ENCODE measurements around the gene CXCL6. TPM values are rescaled to one million over a fixed set of nuclear protein-coding genes. Genes with fewer than 3 reads are reported as not detected.

Gene CXCL6
- total RNA-seq, 1 donor from 2014 or later: 16.7 TPM

GRCh38 chr4:73850261-73850970 lies 13.9 kb downstream of the CXCL6 start:
- H3K9ac ChIP-seq (ENCODE audit: low read length): no peak overlapping the region
- Mint-ChIP-seq H3K27me3 (ENCODE audit: low read depth, unreplicated experiment) (no peaks in the 10 kb centered on the region), H3K27ac (ENCODE audit: unreplicated experiment) (no peak overlapping the region), H3K4me3 (ENCODE audit: unreplicated experiment) (no peak overlapping the region), H3K9me3 (ENCODE audit: unreplicated experiment) (no peaks in the 10 kb centered on the region), H3K36me3 (ENCODE audit: low read depth, unreplicated experiment) (no peaks in the 10 kb centered on the region), H3K4me1 (ENCODE audit: low read depth, unreplicated experiment) (peaks cover 10% of the 10 kb centered on the region)
- no peak overlapping the region for H3K27ac ChIP-seq (ENCODE audit: low read depth, low read length)
- no peaks in the 10 kb centered on the region for H4K20me1 ChIP-seq (ENCODE audit: insufficient read depth, low read length)
- H3K4me2 ChIP-seq (ENCODE audit: low read length): no peak overlapping the region
- no peaks in the 10 kb centered on the region for H3K27me3 ChIP-seq (ENCODE audit: insufficient read depth, low read length)
- no peak overlapping the region for H2AFZ ChIP-seq (ENCODE audit: low read depth, low read length)
- H3K4me3 ChIP-seq (ENCODE audit: insufficient read depth, low read depth, low read length): no peak overlapping the region
- H3K9me3 ChIP-seq (ENCODE audit: insufficient read depth, low read depth, low read length): no peaks in the 10 kb centered on the region
- FAIRE-seq (no peak), DNase-seq (ENCODE audit: low read depth) (no peak)
- H3K36me3 ChIP-seq (ENCODE audit: insufficient read depth, low read length): no peaks in the 10 kb centered on the region
- no peak for TF ChIP-seq EZH2 (IDR thresholded peaks at IDR 0.05; ENCODE audit: insufficient read depth, low read length)
- no peak for TF ChIP-seq CTCF (IDR thresholded peaks at IDR 0.05; ENCODE audit: insufficient read depth, low read depth, low read length)
- peaks cover 2% of the 10 kb centered on the region for H3K4me1 ChIP-seq (ENCODE audit: insufficient read depth, low read length)
- no peaks in the 10 kb centered on the region for H3K79me2 ChIP-seq (ENCODE audit: insufficient read depth, low read length)

GRCh38 chr4:73851293-73851692 lies 14.8 kb downstream of the CXCL6 start:
- H2AFZ ChIP-seq (ENCODE audit: low read depth, low read length): no peak overlapping the region
- no peak overlapping the region for H3K27ac ChIP-seq (ENCODE audit: low read depth, low read length)
- Mint-ChIP-seq H3K36me3 (ENCODE audit: low read depth, unreplicated experiment) (no peaks in the 10 kb centered on the region), H3K27me3 (ENCODE audit: low read depth, unreplicated experiment) (no peaks in the 10 kb centered on the region), H3K27ac (ENCODE audit: unreplicated experiment) (no peak overlapping the region), H3K4me1 (ENCODE audit: low read depth, unreplicated experiment) (peaks cover 14% of the 10 kb centered on the region), H3K9me3 (ENCODE audit: unreplicated experiment) (no peaks in the 10 kb centered on the region), H3K4me3 (ENCODE audit: unreplicated experiment) (no peak overlapping the region)
- DNase-seq (ENCODE audit: low read depth) (no peak), FAIRE-seq (no peak)
- TF ChIP-seq EZH2 (IDR thresholded peaks at IDR 0.05; ENCODE audit: insufficient read depth, low read length) (no peak), CTCF (IDR thresholded peaks at IDR 0.05; ENCODE audit: insufficient read depth, low read depth, low read length) (no peak)
- no peak overlapping the region for H3K4me3 ChIP-seq (ENCODE audit: insufficient read depth, low read depth, low read length)
- peaks cover 2% of the 10 kb centered on the region for H3K4me1 ChIP-seq (ENCODE audit: insufficient read depth, low read length)
- no peaks in the 10 kb centered on the region for H4K20me1 ChIP-seq (ENCODE audit: insufficient read depth, low read length)
- no peaks in the 10 kb centered on the region for H3K27me3 ChIP-seq (ENCODE audit: insufficient read depth, low read length)
- no peaks in the 10 kb centered on the region for H3K79me2 ChIP-seq (ENCODE audit: insufficient read depth, low read length)
- no peak overlapping the region for H3K9ac ChIP-seq (ENCODE audit: low read length)
- no peaks in the 10 kb centered on the region for H3K36me3 ChIP-seq (ENCODE audit: insufficient read depth, low read length)
- no peak overlapping the region for H3K4me2 ChIP-seq (ENCODE audit: low read length)
- no peaks in the 10 kb centered on the region for H3K9me3 ChIP-seq (ENCODE audit: insufficient read depth, low read depth, low read length)

GRCh38 chr4:73852771-73853170 lies 16.3 kb downstream of the CXCL6 start:
- no peak for FAIRE-seq
- Histone ChIP-seq H3K9me3 (ENCODE audit: insufficient read depth, low read depth, low read length) (peaks cover 7% of the 10 kb centered on the region), H3K79me2 (ENCODE audit: insufficient read depth, low read length) (no peaks in the 10 kb centered on the region), H3K27me3 (ENCODE audit: insufficient read depth, low read length) (no peaks in the 10 kb centered on the region), H3K27ac (ENCODE audit: low read depth, low read length) (no peak overlapping the region), H3K4me3 (ENCODE audit: insufficient read depth, low read depth, low read length) (no peak overlapping the region), H2AFZ (ENCODE audit: low read depth, low read length) (no peak overlapping the region), H3K4me1 (ENCODE audit: insufficient read depth, low read length) (peaks cover 2% of the 10 kb centered on the region), H3K4me2 (ENCODE audit: low read length) (peak overlapping the region; percentile 65), H3K9ac (ENCODE audit: low read length) (no peak overlapping the region), H4K20me1 (ENCODE audit: insufficient read depth, low read length) (no peaks in the 10 kb centered on the region), H3K36me3 (ENCODE audit: insufficient read depth, low read length) (no peaks in the 10 kb centered on the region)
- no peak for DNase-seq (ENCODE audit: low read depth)
- H3K4me3 Mint-ChIP-seq (ENCODE audit: unreplicated experiment): no peak overlapping the region
- TF ChIP-seq EZH2 (IDR thresholded peaks at IDR 0.05; ENCODE audit: insufficient read depth, low read length) (no peak), CTCF (IDR thresholded peaks at IDR 0.05; ENCODE audit: insufficient read depth, low read depth, low read length) (no peak)
- H3K4me1 Mint-ChIP-seq (ENCODE audit: low read depth, unreplicated experiment): peaks cover 14% of the 10 kb centered on the region
- no peak overlapping the region for H3K27ac Mint-ChIP-seq (ENCODE audit: unreplicated experiment)
- no peaks in the 10 kb centered on the region for H3K36me3 Mint-ChIP-seq (ENCODE audit: low read depth, unreplicated experiment)
- H3K27me3 Mint-ChIP-seq (ENCODE audit: low read depth, unreplicated experiment): no peaks in the 10 kb centered on the region
- peaks cover 4% of the 10 kb centered on the region for H3K9me3 Mint-ChIP-seq (ENCODE audit: unreplicated experiment)

Measured in astrocyte (in vitro differentiated cells and primary cell).